Stimulated activated CD8-positive, alpha-beta memory T cell treated with anti-CD3 and anti-CD28 coated beads, Interleukin-12 subunit alpha, Interleukin-12 subunit beta, amount 100 ng/mL, for 24 hours (primary cell): ENCODE measurements around the gene SPRR2E.
"Not testable (repeated sequence)": the region's sequence is repeated elsewhere in the genome, so short reads cannot be mapped to it uniquely, and the experiment has no call there.

ENCODE experiments used
- DNase-seq: peaks from one replicate; pipeline ENCODE4 v3.0.0-alpha.2; 2020; ENCODE audit errors: extremely low read depth

SPRR2E gene

GRCh38 chr1:153070243-153070642, 24.1 kb downstream of the SPRR2E start:
- no peak for DNase-seq

- DNase-seq = no peak
Observed at GRCh38 chr1:153058826-153059784, 35.2 kb downstream of the SPRR2E start.

DNA sequence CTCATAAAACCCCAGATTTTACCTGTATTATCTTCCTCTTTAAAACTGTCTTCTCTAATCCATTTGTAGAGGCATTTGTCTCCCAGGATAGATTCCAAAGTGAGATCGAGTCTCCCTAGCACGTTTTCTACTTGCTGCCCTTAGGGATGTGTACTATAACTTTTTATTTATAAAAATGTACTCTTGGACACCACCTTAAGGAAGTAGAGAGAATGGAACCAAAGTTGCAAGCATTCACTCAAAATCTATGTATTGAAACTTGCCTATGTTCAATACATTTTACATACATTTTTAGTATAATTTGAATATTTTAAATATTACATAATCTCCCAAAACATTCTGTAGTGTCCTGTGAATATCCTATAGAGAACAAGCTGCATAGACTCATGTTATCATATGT, 36.2 kb downstream of the SPRR2E start:
- DNase-seq = no peak

GRCh38 chr1:153057375-153057774, 37.0 kb downstream of the SPRR2E start, which contains the start of gene SPRR2A:
SPRR2A (minus strand) TSS chr1:153057512; CDS start chr1:153056735, 777 bp downstream.
- no peak for DNase-seq

DNA sequence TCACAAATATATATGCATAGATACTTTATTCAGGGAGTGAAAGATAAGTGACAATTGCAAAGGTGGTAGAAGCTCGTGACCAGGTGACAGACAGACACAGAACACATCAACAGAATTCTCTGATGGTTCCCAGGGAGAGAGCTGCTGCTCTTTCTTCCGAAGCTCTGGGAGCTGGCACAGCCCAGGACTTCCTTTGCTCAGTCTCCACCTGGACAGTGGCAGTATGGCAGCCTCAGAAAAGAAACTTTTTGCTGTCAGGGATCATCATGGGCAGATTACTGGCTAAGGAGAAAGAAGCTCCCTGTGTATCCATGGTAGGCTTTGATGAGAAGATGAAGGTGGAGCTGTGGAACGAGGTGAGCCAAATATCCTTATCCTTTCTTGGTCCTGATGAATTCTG, 38.2 kb downstream of the SPRR2E start:
- not testable (repeated sequence) for DNase-seq

DNA sequence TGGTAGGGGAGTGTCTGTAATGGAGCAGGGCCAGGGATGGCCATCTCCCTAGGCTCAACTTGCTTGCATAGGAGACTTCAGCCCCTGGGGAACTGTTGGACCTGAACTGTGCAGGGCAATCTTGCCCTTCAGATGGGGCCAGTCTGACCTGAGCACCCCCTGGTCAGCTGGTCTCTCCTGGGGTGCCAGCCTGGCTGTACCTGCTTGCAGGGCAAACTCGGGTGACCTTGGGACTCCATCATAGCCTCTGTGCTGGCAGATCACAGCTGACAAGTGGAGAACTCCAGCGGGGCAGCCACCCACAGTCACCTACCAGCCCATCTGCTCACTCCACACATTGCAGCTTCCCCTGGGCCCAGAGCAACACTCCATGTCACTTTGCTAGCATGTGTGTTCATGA, 45.1 kb downstream of the SPRR2E start:
- DNase-seq = no peak
